ENCODE results near the gene LDAF1.

Gene LDAF1

DNA sequence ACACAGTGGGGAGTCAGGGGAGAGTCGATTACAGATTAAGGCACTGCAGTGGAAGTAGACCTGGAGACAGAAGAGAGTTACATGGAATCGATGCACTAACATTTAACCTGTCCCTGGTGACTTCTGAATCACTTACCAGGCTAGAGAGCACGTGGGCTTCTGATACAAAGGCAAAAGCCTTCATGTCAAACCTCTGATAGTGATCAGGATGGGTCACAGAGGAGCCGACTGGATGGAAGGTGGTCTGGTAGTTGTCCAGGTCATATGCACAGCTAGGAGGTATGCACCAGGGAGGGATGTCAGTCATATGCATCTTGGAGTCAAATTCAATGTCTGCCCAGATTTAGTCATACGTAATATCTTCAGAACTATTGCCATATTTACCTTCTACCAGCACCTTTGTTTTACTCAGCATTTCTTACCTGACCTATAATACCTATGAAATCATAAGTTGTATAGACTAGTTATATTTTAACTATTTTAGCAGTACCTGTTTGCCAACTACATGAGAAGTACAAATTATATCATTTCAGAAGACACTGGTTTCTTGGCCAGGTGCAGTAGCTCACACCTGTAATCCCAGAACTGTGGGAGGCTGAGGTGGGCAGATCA is 41.2 kb downstream of the LDAF1 start:
- DNase-seq: no peak

DNA sequence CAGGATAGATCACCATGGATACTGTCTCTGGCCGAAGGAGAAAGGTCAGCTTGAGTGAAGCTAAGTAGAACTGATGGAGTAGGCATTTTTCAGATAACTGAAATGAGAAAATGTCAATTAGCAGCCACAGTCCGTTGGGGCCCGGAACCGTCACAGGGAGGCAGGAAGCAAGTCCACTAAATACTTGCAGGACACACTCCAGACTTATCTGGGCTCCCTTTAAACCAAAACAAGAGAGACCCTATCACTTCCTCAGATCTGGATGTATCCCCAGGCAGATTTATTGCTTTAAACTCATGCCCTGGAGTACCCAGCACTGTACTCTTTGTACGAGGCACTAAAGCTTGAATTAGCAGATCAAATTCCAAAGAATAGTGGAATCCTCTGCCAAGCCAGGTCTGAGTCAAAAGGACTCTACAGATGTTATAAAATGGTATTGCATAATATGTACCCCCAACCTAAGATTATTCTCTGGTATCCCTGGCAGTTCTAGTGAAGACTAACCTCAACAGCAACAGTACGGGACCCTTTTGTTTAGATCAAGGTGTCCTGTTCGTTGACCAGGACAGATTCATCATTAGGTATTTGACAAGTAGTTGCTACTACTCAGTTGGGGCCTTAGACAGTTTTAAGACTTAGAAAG is 44.8 kb downstream of the LDAF1 start:
- no peak for DNase-seq

DNA sequence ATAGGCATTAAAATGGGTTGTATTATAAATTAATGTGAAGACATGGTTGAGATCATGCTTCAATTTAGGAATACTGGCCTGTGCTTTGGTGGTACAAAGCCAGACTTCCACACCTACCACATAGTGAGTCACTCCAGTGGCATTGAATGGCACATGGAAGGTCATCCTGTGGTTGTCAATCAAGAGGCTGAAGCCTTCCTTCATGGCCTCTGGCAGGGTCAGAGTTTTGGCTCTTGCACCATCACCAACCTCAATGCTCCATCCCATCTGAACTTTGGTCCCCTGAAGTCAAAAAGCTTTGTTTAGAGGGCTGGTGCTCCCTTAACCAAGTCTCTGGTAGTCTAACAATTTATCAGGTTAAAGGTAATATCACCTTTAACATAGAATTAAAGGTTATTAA is 46.8 kb downstream of the LDAF1 start:
- no peak for DNase-seq

DNA sequence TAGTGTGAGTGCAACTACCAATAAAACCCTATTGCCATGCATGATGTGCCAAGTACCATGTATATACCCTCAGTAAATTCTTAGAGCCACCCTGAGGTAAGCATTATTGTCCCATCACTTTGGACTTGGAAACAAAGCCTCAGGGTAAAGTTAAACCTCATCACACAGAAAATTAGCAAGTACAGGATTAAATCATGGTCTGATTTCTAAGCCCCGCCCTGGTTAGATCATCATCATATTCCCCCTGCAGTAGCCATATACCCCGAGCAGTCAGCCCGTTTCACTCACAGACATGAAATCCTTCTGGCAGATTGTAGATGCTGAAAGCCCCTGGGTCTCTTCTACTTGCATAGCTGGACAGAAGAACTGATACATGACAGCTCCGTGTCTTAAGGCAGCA is 48.1 kb downstream of the LDAF1 start:
- no peak for DNase-seq

DNA sequence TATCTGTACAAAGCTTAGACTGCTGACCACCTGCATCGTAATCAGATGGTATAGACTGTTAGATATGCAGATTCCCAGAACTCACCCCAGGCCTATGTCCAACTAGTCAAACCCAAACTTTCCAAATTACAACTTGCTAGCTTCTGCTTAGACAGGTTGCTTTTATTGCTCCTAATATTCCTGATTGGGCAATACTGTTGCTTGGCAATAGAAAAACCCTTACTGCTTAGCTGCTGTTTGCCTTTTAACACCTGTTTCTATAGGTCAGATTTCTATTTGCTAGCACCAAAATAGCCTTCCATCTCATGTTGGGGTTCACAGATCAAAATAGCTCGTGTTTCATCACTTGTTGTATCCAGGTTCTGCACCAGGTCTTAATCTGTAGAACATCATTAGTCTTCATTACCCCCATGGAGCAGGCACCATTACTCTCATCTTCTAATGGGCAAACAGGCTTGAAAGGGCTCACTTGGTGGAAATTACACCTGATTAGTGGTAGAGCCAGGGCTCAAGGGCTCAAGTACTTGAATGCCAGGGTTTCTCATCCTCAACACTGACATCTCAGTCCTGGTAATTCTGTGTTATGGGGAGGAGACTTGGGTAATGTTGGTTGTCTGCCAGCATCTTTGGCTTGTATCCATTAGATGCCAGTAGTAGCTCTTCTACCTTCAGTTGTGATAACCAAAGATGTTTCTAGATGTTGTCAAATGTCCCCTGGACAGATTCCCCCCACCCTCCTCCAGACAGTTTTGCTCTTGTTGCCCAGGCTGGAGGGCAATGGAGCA is 50.2 kb downstream of the LDAF1 start:
- DNase-seq: no peak

DNA sequence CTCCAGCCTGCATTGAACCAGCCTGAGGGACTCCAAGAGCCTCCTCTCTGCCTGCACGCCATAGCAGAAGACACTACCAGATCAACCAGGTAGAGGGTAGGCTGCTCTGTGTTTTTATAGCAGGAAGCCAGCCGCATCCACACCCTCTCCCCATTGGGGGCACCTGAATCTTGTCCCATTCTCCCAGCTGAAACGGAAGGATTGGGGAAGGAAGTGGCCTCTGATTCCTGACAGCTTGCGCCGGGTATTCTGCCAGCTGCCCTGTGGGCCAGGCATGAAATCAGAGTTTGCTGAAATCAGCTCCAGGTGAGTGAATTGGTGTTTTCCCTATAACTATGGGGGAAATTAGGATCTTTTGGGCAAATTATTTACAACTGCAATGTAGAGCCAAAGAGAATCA is 53.0 kb downstream of the LDAF1 start, which contains the start of gene ZP2:
TSS of gene ZP2 (minus strand) at position 89 of the 400 bp plus-strand sequence. CDS start at position 62, 27 bp downstream.
- no peak for DNase-seq

DNA sequence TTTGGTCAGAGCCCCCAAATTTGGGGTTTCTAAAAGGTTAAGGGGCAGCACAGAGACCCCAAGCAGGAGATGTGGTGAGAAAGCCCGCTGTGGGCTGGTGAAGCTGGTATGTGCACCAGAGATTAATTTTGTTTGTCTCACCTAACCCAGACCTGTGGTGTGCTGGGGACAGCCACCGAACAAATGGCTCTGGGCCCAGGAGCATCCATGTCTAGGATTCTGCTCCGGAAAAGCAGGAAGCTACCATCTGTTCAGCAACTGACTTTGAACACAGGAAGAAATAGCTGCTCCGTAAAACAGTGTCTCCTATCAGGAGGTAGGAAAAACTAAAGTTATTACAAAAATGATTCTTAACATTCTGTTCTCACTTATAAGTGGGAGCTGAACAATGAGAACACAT is 55.6 kb downstream of the LDAF1 start:
- DNase-seq: no peak

DNA sequence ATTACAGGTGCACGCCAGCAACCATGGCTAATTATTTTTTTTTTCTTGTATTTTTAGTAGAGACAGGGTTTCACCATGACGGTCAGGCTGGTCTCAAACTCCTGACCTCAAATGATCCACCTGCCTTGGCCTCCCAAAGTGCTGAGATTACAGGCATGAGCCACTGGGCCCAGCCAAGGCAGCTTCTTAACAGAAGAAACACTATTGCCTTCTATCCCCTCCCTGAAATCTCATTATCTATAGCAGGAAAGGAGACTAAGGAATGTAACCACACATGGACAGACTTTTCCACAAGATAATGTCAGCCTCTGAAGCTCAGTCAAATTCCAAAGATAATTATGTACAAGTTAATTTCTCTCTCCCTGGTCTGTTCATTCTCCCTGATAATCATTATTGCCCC is 58.6 kb downstream of the LDAF1 start:
- DNase-seq: no peak

DNA sequence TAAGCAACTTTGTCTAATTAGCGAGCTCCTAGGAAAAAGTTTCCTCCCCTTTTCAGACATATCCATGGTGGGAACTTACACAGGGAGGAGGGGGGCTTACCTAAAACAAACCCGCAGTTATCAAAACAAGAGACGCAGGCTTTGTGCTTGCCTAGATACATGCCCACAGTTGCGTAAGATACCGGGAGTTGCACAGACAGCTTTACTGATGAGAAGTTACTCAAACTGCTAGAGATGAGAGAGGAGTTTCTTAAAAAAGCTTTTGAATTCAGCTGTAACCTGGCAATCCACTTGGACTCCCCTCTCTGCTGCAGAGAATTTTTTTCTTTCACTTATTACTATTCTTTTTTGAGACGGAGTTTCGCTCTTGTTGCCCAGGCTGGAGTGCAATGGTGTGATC is 59.7 kb downstream of the LDAF1 start:
- no peak for DNase-seq

DNA sequence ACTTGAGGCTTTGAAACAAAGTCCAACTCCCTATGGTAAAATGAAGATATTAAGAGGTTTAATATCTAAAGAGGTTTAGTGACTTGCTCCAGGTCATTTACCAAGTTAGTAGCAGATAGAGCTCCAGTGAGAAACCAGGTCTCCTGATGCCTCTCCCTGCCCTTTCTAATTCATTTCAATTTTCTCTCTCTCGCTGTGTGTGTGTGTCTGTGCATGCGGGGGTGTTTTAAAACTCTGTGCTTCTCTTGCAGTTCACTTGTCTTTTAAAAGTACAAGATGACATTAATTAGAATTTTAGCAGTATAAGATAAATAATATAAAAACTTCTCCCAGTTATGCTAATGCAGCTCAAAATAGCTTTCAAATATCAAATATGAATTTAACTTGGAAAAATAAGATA is 61.1 kb downstream of the LDAF1 start:
- DNase-seq: no peak

DNA sequence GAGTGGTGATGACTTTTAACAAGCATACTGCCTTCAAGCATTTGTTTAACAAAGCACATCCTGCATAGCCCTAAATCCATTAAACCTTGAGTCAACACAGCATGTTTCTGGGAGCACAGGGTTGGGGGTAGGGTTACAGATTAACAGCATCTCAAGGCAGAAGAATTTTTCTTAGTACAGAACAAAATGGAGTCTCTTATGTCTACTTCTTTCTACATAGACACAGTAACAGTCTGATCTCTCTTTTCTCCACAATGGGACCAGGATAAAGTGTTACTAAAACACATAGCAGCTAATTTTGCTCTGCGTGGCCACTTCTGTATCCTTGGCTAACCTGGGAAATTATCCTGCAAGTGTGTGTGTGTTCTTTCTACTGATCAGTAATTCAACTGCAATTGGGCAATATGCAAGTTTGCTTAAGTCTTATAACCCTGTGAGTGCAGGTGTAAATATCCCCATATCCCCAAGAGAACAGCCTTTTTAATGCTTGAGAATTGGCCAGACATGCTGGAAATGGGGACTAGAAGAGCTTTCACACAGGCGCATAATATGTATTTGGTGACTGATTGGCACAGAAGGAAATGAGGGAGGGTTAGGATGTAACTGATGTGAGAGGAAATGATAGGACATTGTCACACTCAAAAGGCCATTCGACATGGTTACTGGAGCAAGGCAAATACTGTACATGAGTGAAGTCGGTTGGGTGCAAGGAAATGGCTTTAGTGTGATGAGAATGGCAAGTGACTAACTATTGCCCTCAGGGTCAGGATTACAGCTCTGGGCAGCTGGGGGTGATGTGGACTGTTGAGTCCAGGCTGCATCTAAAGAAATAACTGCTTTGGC is 64.2 kb downstream of the LDAF1 start:
- DNase-seq: no peak

DNA sequence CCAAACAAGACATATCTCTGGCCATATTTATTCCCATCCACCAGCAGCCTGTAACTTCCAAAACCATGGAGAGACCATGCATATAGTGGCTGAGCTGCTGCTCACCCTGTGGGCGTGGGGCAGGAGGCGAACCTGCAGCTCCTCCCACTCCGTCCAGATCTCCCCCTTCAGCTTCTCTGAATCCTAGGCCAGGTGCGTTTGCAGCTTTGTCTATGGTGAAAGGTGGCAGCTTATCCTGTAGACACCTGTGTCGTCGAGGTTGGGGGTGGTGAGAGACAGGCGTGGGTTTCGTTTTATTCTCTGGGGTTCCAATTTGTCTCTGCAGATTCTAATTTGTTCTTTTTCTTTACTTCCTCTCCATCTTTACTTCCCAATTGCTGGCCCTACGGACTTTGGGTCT is 65.3 kb downstream of the LDAF1 start:
- no peak for DNase-seq

DNA sequence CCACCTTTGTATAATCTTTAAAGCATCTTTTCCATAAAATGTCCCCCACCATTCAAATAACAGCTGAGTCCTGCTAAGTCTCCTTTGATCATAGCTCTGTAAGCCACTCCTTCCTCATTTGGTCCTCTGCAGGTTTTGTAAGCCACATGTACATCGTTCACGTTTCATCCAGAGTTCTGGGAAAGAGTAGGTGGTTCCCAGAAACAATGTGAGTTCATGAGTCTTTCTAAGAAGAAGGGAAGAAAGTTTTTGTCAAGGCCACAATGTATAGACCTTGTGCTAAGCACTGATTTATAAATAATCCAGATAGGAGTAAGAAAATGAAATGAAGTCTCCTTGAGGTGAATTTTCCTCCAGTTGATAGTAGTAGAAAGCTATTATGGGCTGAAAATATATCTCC is 66.3 kb downstream of the LDAF1 start:
- no peak for DNase-seq

DNA sequence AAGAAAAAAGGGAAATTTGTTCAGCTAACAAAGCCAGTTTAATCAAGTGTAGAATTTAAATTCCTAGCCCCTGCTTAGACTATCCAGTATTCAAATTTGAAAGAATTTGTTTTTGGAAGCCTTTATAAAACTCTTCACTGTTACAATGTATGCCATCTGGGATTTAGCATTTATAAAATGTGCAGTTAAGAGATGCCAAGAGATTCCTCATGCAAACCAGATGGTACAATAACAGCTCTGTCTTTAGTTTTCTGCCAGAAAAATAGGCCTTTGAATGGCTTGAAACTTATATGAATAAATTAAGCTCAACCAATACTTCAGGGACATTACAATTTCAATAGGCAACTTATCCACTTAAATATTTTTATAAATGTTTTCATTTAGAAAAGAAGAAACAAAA is 68.3 kb downstream of the LDAF1 start:
- DNase-seq: no peak

DNA sequence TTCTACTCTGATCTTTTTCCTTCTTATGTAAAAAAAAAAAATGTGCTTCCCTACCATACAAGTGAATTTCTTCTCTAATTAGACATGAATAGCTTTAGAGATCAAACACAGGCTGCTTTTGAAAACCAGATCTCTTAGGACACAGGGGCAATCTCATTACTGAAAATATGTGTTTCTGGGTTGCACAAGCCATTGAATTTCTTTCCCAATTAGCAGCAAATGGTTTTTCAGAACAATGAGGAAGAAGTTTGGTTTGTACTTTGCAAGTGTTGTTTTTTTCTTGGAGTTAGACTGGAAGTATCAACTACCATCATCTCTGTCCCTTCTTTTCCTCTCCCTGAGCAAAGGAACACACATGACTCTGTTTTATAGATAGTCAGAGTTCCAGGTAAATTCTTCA is 69.4 kb downstream of the LDAF1 start:
- no peak for DNase-seq

DNA sequence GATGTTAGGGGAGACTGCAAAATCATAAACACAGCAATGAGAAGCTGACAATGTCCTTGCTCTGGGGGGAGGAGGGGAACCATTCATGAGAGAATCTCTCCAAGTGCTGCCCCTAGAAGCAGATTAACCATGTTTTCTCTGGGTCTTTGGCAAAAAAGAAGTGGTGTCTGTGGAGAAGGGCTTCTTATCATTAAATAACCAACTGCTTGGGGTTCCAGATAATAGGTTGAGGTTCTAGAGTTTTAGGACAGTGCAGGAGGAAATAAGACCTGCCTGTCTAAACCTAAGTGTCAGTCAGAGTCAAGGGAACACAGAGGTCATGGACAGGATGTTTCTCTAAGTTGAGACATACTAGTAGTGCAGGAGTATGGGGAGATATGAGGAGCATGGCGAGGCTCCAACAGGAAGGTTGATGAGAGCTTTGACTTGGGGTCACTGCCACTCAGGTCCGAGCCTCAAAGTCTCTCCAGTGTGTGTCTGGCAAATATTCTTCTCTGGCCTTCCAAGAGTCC is 69.9 kb downstream of the LDAF1 start:
- DNase-seq: no peak
